Measurements from ENCODE around the gene MAFG. TPM values are rescaled to one million over a fixed set of nuclear protein-coding genes. Genes with fewer than 3 reads are reported as not detected.

Gene MAFG
- total RNA-seq, 1 donor from 2014 or later = 35.8 TPM

DNA sequence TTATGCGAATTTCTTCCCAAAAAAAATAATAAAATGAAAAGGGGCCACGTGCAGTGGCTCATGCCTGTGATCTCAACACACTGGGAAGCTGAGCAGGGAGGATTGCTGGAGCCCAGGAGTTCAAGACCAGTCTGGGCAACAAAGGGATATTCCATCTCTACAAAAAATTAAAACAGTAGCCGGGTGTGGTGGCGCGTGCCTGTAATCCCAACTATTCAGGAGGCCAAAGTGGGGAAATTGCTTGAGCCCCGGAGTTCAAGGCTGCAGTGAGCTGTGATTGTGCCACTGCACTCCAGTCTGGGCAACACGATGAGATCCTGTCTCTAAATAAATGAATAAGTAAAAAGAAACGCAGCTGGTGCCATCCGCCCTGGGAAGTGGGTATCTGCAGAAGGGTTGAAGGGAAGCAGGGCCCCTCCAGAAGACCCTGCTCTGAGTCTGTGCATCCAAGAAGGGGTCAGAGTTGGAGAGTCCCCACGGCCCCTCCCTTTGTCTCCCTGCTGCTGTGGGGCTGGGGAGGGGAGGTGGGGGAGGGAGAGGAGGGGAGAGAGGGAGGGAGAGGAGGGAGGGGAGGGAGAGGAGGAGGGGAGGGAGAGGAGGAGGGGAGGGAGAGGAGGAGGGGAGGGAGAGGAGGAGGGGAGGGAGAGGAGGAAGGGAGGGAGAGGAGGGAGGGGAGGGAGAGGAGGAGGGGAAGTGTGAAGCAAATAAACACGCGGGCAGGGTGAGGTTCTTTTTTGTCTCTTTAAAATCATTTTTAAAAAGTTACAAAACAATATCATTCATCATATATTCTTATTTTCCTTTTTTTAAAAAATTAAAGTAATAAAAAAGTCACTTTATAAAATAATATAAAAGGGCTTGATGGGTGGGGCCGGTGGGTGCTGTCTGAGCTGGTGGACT lies 24.5 kb upstream of the MAFG start:
- FAIRE-seq (no peak), DNase-seq (ENCODE audit: low read depth) (no peak)

DNA sequence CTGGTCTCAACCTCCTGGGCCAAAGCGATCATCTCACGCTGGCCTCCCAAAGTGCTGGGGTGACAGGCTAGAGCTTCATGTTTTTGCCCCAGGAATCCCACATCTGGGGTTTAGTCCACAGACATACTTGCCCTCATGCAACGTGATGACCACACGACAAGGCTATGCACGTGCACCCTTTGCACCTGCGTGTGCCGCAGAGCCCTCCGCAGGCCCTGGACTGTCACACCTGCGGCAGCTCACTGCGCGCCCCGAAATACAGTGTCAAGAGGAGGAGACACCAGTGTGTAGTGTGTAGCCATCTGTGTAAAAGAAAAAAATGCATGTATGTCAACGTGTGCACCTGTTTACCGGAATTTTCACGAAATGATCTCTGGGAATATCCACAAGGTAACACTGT lies 23.0 kb upstream of the MAFG start:
- Histone ChIP-seq H3K36me3 (ENCODE audit: insufficient read depth, low read length) (no peaks in the 10 kb centered on the region), H4K20me1 (ENCODE audit: insufficient read depth, low read length) (no peaks in the 10 kb centered on the region), H3K27ac (ENCODE audit: low read depth, low read length) (no peak overlapping the region), H3K79me2 (ENCODE audit: insufficient read depth, low read length) (no peaks in the 10 kb centered on the region), H3K9me3 (ENCODE audit: insufficient read depth, low read depth, low read length) (no peaks in the 10 kb centered on the region), H3K4me2 (ENCODE audit: low read length) (no peak overlapping the region), H3K4me1 (ENCODE audit: insufficient read depth, low read length) (no peaks in the 10 kb centered on the region), H3K27me3 (ENCODE audit: insufficient read depth, low read length) (no peaks in the 10 kb centered on the region), H3K9ac (ENCODE audit: low read length) (no peak overlapping the region), H3K4me3 (ENCODE audit: insufficient read depth, low read depth, low read length) (no peak overlapping the region), H2AFZ (ENCODE audit: low read depth, low read length) (no peak overlapping the region)
- TF ChIP-seq EZH2 (IDR thresholded peaks at IDR 0.05; ENCODE audit: insufficient read depth, low read length) = no peak
- TF ChIP-seq, protein P1, sequence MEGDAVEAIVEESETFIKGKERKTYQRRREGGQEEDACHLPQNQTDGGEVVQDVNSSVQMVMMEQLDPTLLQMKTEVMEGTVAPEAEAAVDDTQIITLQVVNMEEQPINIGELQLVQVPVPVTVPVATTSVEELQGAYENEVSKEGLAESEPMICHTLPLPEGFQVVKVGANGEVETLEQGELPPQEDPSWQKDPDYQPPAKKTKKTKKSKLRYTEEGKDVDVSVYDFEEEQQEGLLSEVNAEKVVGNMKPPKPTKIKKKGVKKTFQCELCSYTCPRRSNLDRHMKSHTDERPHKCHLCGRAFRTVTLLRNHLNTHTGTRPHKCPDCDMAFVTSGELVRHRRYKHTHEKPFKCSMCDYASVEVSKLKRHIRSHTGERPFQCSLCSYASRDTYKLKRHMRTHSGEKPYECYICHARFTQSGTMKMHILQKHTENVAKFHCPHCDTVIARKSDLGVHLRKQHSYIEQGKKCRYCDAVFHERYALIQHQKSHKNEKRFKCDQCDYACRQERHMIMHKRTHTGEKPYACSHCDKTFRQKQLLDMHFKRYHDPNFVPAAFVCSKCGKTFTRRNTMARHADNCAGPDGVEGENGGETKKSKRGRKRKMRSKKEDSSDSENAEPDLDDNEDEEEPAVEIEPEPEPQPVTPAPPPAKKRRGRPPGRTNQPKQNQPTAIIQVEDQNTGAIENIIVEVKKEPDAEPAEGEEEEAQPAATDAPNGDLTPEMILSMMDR (IDR thresholded peaks at IDR 0.05; ENCODE audit: insufficient read depth, low read depth, low read length) = no peak
- H3K4me1 Mint-ChIP-seq (ENCODE audit: low read depth, unreplicated experiment) = no peaks in the 10 kb centered on the region
- no peak for DNase-seq (ENCODE audit: low read depth)
- no peaks in the 10 kb centered on the region for H3K9me3 Mint-ChIP-seq (ENCODE audit: unreplicated experiment)
- no peak for FAIRE-seq
- H3K4me3 Mint-ChIP-seq (ENCODE audit: unreplicated experiment) = no peak overlapping the region
- H3K36me3 Mint-ChIP-seq (ENCODE audit: low read depth, unreplicated experiment) = no peaks in the 10 kb centered on the region
- peaks cover 10% of the 10 kb centered on the region for H3K27me3 Mint-ChIP-seq (ENCODE audit: low read depth, unreplicated experiment)
- no peak overlapping the region for H3K27ac Mint-ChIP-seq (ENCODE audit: unreplicated experiment)

More for the DNA sequence above, 24.5 kb upstream of the MAFG start:
- Histone ChIP-seq H3K4me1 (ENCODE audit: insufficient read depth, low read length) (no peaks in the 10 kb centered on the region), H3K27me3 (ENCODE audit: insufficient read depth, low read length) (no peaks in the 10 kb centered on the region), H3K9me3 (ENCODE audit: insufficient read depth, low read depth, low read length) (no peaks in the 10 kb centered on the region), H4K20me1 (ENCODE audit: insufficient read depth, low read length) (no peaks in the 10 kb centered on the region), H3K27ac (ENCODE audit: low read depth, low read length) (no peak overlapping the region), H3K9ac (ENCODE audit: low read length) (no peak overlapping the region), H3K4me3 (ENCODE audit: insufficient read depth, low read depth, low read length) (no peak overlapping the region), H2AFZ (ENCODE audit: low read depth, low read length) (no peak overlapping the region), H3K4me2 (ENCODE audit: low read length) (no peak overlapping the region), H3K36me3 (ENCODE audit: insufficient read depth, low read length) (no peaks in the 10 kb centered on the region), H3K79me2 (ENCODE audit: insufficient read depth, low read length) (no peaks in the 10 kb centered on the region)
- H3K27me3 Mint-ChIP-seq (ENCODE audit: low read depth, unreplicated experiment) = peaks cover 15% of the 10 kb centered on the region
- no peaks in the 10 kb centered on the region for H3K36me3 Mint-ChIP-seq (ENCODE audit: low read depth, unreplicated experiment)
- TF ChIP-seq, protein P1 (IDR thresholded peaks at IDR 0.05; ENCODE audit: insufficient read depth, low read depth, low read length) = no peak
- no peak for TF ChIP-seq EZH2 (IDR thresholded peaks at IDR 0.05; ENCODE audit: insufficient read depth, low read length)
- no peak overlapping the region for H3K4me3 Mint-ChIP-seq (ENCODE audit: unreplicated experiment)
- no peaks in the 10 kb centered on the region for H3K9me3 Mint-ChIP-seq (ENCODE audit: unreplicated experiment)
- peaks cover 3% of the 10 kb centered on the region for H3K4me1 Mint-ChIP-seq (ENCODE audit: low read depth, unreplicated experiment)
- H3K27ac Mint-ChIP-seq (ENCODE audit: unreplicated experiment) = no peak overlapping the region

All from astrocyte (in vitro differentiated cells and primary cell).